HG02938 (cell line): ENCODE results near the gene UEVLD.
A peak's percentile ranks its signal among the peaks of the same experiment; 100 is the strongest.

Experiments used
- ATAC-seq: cut with Tn5 transposase; IDR thresholded peaks from one replicate; pipeline ENCODE4 v1.9.1; 2021; ENCODE audit warnings: mild to moderate bottlenecking, moderate library complexity; ENCODE audit not compliant: unreplicated experiment

UEVLD gene

DNA sequence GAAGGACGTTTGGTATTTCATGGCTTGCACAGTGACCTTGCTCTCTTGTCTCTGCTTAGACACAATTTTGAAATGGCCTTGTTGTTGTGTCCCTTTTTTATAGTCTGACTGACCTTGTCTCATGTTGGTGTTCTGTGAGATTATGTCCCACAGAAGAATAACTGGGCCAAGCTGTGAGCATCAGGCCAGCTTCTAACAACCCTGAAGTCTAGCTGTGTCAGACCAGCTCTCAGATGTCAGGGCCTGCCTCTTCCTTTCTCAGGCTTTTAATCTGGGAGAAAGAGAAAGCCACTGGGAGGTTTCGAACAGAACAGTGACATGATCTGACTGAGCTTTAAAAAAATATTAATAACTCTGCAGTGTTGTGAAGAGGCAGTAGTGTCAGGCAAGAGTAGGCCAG is 2.0 kb upstream of the UEVLD start:
- ATAC-seq, result no peak

DNA sequence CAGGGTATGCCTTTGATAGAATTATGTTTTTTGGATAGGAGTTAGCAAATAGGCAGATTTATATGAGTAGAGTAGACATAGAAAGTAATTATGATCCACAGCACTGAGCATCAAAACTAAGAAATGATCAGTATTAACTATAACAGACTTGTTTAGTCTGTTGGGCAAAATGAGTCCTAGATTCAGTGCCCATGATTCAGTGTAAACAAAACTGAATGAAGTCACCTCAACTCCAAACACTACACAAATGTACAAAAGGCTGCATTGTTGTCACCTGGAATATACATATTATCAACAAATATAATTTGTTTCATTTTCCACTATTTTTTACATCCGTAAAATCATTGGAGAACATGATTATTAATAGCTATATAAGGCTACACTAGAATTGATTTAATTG is 6.7 kb downstream of the UEVLD start:
- ATAC-seq, result no peak

DNA sequence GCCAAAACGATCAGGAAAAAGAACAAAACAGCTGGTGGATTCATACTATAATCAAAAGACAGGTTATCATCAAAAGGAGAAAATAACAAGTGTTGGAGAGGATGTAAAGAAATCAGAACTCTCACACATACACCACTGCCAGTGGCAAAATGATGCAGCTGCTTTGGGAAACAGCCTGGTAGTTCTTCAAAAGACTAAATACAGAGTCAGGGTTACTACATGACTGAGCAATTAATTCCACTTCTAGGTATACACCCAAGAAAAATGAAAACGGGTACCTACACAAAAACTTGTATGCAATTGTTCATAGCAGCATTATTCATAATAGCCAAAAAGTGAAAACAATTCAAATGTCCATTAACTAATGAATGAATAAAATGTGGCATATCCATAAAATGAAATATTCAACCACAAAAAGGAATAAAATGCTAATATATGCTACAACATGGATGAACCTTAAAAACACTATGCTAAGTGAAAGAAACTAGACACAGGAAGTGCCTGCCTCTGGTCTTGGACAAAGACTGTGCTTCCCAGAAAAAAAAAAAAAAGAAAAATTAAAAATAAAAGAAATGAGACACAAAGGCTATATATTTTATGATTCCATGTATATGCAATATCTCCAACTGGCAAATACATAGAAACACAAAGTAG is 8.3 kb downstream of the UEVLD start:
- ATAC-seq, result no peak

GRCh38 chr11:18578975-18579598 is 9.4 kb downstream of the UEVLD start:
- no peak for ATAC-seq

- ATAC-seq, result no peak
These were observed 13.2 kb downstream of the UEVLD start for GRCh38 chr11:18575361-18575760.

GRCh38 chr11:18567081-18567480 is 21.5 kb downstream of the UEVLD start:
- no peak for ATAC-seq

GRCh38 chr11:18566406-18566805 is 22.1 kb downstream of the UEVLD start:
- no peak for ATAC-seq

DNA sequence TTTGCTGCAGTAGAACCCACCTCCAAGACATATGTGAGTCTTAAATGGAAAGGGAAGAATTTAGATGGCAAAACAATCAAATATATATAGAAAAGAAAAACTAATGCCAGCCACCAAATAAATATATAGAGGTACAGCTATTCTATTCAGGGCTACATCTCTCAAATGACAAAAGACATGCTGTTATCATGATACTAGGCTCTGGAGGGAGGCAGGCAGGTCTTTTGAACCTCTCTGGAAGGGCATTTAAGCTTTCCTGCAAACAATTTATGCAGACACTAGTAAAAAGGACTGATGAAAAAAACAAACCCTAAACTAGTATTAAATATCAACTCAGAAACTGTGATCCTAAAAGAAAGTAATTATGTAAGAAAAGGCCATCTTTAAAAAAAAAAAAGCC is 24.4 kb downstream of the UEVLD start:
- ATAC-seq, result no peak

- no peak for ATAC-seq
These were observed 25.3 kb downstream of the UEVLD start for GRCh38 chr11:18563090-18563730.

DNA sequence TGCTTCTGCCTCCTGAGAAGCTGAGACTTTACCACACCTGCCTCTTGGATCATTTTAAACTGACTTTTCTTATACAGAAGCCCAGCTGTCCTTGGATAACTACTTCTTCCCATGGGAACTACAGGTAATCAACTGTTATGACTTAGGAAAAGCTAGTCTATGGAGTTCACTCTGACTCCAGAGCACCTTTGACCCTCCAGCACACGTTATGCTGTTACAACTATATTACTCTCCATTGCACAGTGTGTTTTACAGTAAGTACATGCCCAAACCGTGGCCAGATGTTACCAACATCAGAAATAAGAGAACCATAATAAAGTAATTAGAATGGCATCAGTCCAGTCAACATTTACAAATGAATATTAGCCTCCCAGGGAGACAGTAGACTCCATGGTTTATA is 40.5 kb downstream of the UEVLD start:
- ATAC-seq, result no peak

DNA sequence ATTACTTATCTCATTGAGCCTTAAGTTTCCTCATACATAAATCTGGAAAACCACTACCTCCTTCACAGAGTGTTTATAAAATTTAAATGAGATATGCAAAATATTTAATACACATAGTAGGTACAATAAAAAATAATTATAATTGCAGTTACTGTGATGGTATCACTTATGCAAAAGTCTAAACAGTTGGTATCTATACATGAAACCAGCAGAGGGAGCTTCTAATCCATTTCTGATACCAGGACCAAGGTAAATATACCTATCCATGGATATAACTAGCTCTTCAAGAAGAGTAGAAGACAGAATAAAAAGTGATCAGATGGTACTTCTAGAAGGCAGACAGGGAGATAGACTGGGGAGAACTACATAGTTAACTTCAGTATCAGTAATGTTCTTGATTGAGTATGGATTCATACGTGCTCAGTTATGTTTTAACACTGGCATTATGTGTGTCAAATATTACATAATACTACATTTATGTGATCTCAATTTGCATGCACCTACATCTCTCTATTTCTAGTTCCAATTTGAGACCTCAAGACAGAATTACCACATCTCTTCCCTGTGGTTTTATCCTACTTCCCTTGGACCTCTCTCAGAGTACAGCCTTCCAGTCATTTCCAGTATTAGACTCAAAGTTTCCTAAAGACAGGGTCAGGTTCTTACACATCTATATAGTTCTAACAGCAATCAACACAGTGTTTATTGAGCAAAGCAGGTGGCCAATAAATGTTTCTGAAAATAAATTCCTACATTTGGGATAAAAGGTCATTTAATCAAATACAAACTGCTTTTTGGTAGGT is 48.1 kb downstream of the UEVLD start:
- no peak for ATAC-seq

DNA sequence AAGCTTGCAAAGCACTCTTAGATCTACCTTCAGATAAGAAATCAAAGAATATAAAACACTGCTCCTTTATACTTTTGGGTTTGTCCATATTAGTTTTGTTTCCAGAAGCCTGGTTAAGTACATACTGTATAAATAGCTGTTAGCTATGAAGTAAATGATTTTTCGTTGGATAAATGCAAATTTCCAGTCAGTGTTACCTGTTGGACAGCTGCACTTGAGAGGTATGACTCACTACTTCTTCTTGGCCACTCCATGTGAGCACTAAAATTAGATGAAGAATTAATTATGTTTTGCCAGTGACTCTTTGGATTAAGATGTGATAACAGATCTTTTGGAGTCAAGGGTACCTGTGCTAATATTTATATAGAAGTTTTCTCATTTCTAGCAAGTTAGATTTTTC is 52.3 kb downstream of the UEVLD start:
- ATAC-seq, result no peak

DNA sequence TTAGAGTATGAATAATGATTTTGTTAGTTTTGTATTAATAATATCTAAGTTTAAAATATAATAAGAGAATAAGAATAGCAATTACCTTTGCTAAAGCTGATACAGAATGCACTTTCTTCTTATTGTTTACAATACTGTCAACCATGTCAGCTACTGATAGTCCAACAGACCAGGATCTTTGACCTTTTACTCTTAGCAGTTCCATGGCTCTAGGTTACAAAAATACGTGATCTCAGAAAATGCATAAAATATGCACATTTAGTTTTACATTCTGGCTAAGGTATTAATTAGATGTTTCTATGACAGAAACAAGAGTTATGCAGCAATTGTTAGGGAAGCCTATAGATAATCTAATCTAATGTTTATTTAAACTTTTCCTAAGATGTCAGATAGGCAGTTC is 54.3 kb downstream of the UEVLD start:
- no peak for ATAC-seq

GRCh38 chr11:18533365-18533764 is 55.2 kb downstream of the UEVLD start:
- ATAC-seq, result no peak

- ATAC-seq, result no peak
These were observed 61.0 kb downstream of the UEVLD start for GRCh38 chr11:18527512-18527911.

- ATAC-seq, result peak; percentile 96
These were observed 61.8 kb downstream of the UEVLD start, which contains the start of gene TSG101 for GRCh38 chr11:18526521-18527296. TSG101 (minus strand) TSS chr11:18526942; CDS start chr11:18526816, 126 bp downstream.

DNA sequence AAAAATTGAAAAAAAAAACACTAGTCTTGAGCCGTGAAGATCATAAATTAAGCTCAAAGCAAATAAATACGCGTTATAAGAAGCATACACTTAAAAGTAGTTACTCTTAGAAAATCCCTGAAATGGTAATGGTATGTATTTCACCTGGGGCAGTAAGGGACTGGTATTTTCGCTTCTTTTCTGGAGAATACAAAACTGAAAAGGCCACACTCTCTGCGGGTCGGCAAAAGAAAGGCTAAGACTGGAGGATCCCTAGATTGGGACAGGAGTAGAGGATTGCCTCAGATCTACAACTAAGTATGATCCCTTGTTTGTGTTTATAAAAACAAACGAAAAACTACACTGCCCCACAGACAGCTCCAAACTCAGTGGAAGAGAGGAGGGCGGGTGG is 62.4 kb downstream of the UEVLD start:
- ATAC-seq, result no peak

DNA sequence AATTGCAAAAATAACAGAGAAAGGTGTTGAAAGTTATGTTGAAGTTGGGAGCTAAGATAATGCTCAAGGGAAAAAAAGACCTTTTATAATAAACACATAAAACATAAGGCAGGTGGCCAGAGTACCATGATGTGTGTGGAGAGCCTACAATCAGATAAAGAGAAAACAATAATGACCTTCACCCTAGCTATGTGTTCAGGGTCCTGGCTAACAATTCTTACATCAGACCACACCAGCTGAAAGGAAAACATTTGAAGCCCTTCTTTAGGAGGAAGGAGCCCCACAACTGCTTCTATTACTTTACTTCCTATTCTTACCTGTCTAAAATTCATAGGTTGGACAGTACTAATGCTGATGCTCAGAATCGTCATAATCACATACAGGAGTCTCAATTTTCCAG is 64.3 kb downstream of the UEVLD start:
- no peak for ATAC-seq

DNA sequence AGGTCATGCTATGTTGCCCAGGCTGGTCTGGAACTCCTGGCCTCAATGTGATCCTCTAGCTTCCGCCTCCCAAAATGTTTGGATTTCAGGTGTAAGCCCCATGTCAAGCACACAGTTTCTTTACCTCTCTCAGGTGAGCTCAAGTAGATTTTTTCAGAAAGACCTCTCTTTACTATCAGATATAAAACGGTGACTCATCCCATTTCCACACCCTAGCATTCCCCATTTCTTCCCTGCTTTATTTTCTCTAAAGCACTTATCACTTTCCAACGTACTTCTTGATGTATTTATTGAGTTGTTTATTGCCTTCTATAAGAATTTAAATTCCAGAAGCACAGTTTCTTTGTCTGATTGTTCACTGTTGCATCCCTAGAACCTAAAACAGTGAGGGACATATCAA is 65.5 kb downstream of the UEVLD start:
- ATAC-seq, result no peak

DNA sequence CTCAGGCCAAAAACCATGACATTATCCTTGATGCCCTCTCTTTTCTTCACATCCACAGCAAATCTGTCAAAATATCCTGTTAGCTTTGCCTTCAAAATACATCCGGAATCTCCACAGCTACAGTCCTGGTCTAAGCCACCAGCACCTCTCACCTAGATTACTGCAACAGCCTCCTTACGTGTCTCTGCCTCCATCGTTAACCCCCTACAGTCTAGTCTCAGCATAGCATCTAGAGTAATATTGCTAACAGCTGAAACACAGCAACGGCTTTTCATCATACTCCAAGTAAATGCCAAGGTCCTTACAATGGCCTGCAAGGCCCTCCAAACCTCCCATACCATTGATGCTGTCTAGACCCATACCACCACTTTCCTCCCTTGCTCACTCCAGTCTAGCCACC is 66.1 kb downstream of the UEVLD start:
- ATAC-seq, result no peak

DNA sequence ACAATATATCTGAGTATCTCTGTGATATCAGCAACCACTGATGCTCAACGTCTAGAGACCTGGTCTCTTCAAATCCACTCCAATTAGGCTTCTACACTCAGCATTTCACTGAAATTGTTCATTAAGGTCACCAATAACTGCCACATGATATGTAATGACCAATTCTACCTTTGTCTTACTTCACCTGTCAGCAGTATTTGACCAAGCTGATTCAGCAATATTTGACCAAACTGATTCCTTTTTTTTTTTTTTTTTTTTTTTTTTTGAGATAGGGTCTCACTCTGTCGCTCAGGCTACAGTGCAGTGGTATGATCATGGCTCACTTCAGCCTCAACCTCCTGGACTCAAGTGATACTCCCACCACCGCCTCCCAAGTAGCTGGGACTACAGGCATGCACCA is 67.4 kb downstream of the UEVLD start:
- ATAC-seq, result no peak
